H9 (cell line): Measurements from ENCODE around the gene RALGAPA2. TPM values are rescaled to one million over a fixed set of nuclear protein-coding genes. Genes with fewer than 3 reads are reported as not detected.

Experiments
- DNase-seq: peaks from one replicate; pipeline ENCODE4 v3.0.0-alpha.2; 2017
- H2AFZ ChIP-seq: one replicate; pipeline ENCODE4 v1.6.1; 2013; ENCODE audit warnings: mild to moderate bottlenecking, low read length, control low read depth, moderate library complexity
- H2AK5ac ChIP-seq: 2 replicates; pipeline ENCODE4 v1.6.1; 2013; ENCODE audit warnings: low read length, control low read depth, mixed read lengths; ENCODE audit not compliant: insufficient read length
- H2BK120ac ChIP-seq: one replicate; pipeline ENCODE4 v1.6.1; 2013; ENCODE audit warnings: low read depth, mild to moderate bottlenecking, low read length, control low read depth, inconsistent platforms; ENCODE audit not compliant: poor library complexity, severe bottlenecking
- H2BK12ac ChIP-seq: 2 replicates; pipeline ENCODE4 v1.6.1; 2013; ENCODE audit warnings: low read length, control low read depth, mixed read lengths, low read depth; ENCODE audit not compliant: insufficient read length
- H2BK15ac ChIP-seq: 2 replicates; pipeline ENCODE4 v1.6.1; 2013; ENCODE audit warnings: low read depth, low read length, control low read depth
- H2BK20ac ChIP-seq: one replicate; pipeline ENCODE4 v1.6.1; 2013; ENCODE audit warnings: low read depth, mild to moderate bottlenecking, low read length, control low read depth, inconsistent platforms; ENCODE audit not compliant: poor library complexity, severe bottlenecking
- H2BK5ac ChIP-seq: 2 replicates; pipeline ENCODE4 v1.6.1; 2013; ENCODE audit warnings: low read length, control low read depth, mixed read lengths; ENCODE audit not compliant: insufficient read length
- H3K14ac ChIP-seq: 2 replicates; pipeline ENCODE4 v1.6.1; 2013; ENCODE audit warnings: low read length, control low read depth; ENCODE audit not compliant: insufficient read depth
- H3K18ac ChIP-seq: 2 replicates; pipeline ENCODE4 v1.6.1; 2013; ENCODE audit warnings: low read depth, mild to moderate bottlenecking, mixed read lengths, low read length, control low read depth; ENCODE audit not compliant: insufficient read length
- H3K23ac ChIP-seq: 2 replicates; pipeline ENCODE4 v1.6.1; 2013; ENCODE audit warnings: low read length, control low read depth, mixed read lengths, low read depth; ENCODE audit not compliant: insufficient read length
- H3K23me2 ChIP-seq: 2 replicates; pipeline ENCODE4 v1.6.1; 2013; ENCODE audit warnings: low read depth, mild to moderate bottlenecking, mixed read lengths, low read length, control low read depth; ENCODE audit not compliant: insufficient read length, poor library complexity, severe bottlenecking
- H3K27ac ChIP-seq: 2 replicates; pipeline ENCODE4 v1.5.1; 2013; ENCODE audit warnings: low read length, control low read depth, mixed read lengths, low read depth; ENCODE audit not compliant: insufficient read length
- H3K27me3 ChIP-seq: 2 replicates; pipeline ENCODE4 v1.6.1; 2013; ENCODE audit warnings: low read length, control low read depth, inconsistent platforms; ENCODE audit not compliant: insufficient read depth
- H3K4ac ChIP-seq: 2 replicates; pipeline ENCODE4 v1.6.1; 2013; ENCODE audit warnings: low read depth, mild to moderate bottlenecking, control low read depth, inconsistent platforms, low read length, moderate library complexity
- H3K4me1 ChIP-seq: 2 replicates; pipeline ENCODE4 v1.6.1; 2013; ENCODE audit warnings: low read length, control low read depth, inconsistent platforms; ENCODE audit not compliant: insufficient read depth
- H3K4me2 ChIP-seq: 2 replicates; pipeline ENCODE4 v1.6.1; 2013; ENCODE audit warnings: low read length, control low read depth, mixed read lengths; ENCODE audit not compliant: insufficient read length, insufficient read depth
- H3K56ac ChIP-seq: 2 replicates; pipeline ENCODE4 v1.6.1; 2013; ENCODE audit warnings: low read depth, mild to moderate bottlenecking, mixed read lengths, low read length, control low read depth; ENCODE audit not compliant: insufficient read length
- H3K79me1 ChIP-seq: 2 replicates; pipeline ENCODE4 v1.6.1; 2013; ENCODE audit warnings: low read depth, mild to moderate bottlenecking, moderate library complexity, low read length, control low read depth, inconsistent platforms; ENCODE audit not compliant: insufficient read depth, poor library complexity, severe bottlenecking
- H3K79me2 ChIP-seq: 2 replicates; pipeline ENCODE4 v1.6.1; 2013; ENCODE audit warnings: low read length, control low read depth, inconsistent platforms; ENCODE audit not compliant: insufficient read depth
- H3K9ac ChIP-seq: 2 replicates; pipeline ENCODE4 v1.6.1; 2013; ENCODE audit warnings: low read length, control low read depth, mixed read lengths; ENCODE audit not compliant: insufficient read length; ENCODE audit errors: extremely low read depth
- H3K9me3 ChIP-seq: one replicate; pipeline ENCODE4 v1.6.1; 2013; ENCODE audit warnings: low read depth, low read length, inconsistent platforms; ENCODE audit not compliant: control insufficient read depth
- H3T11ph ChIP-seq: one replicate; pipeline ENCODE4 v1.6.1; 2013; ENCODE audit warnings: mild to moderate bottlenecking, low read length, control low read depth, inconsistent platforms
- H4K20me1 ChIP-seq: one replicate; pipeline ENCODE4 v1.6.1; 2013; ENCODE audit not compliant: control insufficient read depth, insufficient read length, insufficient read depth
- H4K5ac ChIP-seq: 2 replicates; pipeline ENCODE4 v1.6.1; 2013; ENCODE audit warnings: low read depth, mild to moderate bottlenecking, mixed read lengths, low read length, control low read depth; ENCODE audit not compliant: insufficient read length
- H4K8ac ChIP-seq: replicated peaks from 2 replicates; pipeline ENCODE4 v1.6.1; 2013; ENCODE audit warnings: low read length, control low read depth, mixed read lengths, low read depth; ENCODE audit not compliant: insufficient read length
- H4K91ac ChIP-seq: 2 replicates; pipeline ENCODE4 v1.6.1; 2013; ENCODE audit warnings: low read depth, mild to moderate bottlenecking, moderate library complexity, mixed read lengths, low read length, control low read depth; ENCODE audit not compliant: insufficient read length
- H3K27ac Mint-ChIP-seq, 3 experiments: 2 replicates in 2 of 3; 3 replicates in 1 of 3; pipeline ENCODE4 v1.8.0; 2020 to 2021; ENCODE audit warnings: mixed read lengths in 3 of 3, mild to moderate bottlenecking in 1 of 3, moderate library complexity in 1 of 3
- H3K27me3 Mint-ChIP-seq: 2 replicates; pipeline ENCODE4 v1.8.0; 2021; ENCODE audit warnings: low read depth, mild to moderate bottlenecking, moderate library complexity, mixed read lengths
- H3K36me3 Mint-ChIP-seq, 3 experiments: 2 replicates in 2 of 3; 3 replicates in 1 of 3; pipeline ENCODE4 v1.8.0; 2020 to 2021; ENCODE audit warnings: low read depth in 3 of 3, mixed read lengths in 3 of 3; ENCODE audit not compliant: insufficient read depth in 1 of 3
- H3K4me1 Mint-ChIP-seq, 2 experiments: 2 replicates each; pipeline ENCODE4 v1.8.0; 2020; ENCODE audit warnings: mixed read lengths in 2 of 2
- H3K4me3 Mint-ChIP-seq, 2 experiments: 2 replicates in 1 of 2; 3 replicates in 1 of 2; pipeline ENCODE4 v1.8.0; 2020 to 2021; ENCODE audit warnings: mild to moderate bottlenecking in 2 of 2, mixed read lengths in 2 of 2, moderate library complexity in 1 of 2
- H3K9me3 Mint-ChIP-seq, 2 experiments: 2 replicates in 1 of 2; 3 replicates in 1 of 2; pipeline ENCODE4 v1.8.0; 2020; ENCODE audit warnings: mild to moderate bottlenecking in 2 of 2, mixed read lengths in 2 of 2, moderate library complexity in 1 of 2
- whole genome bisulfite sequencing: extraction: QIAGEN DNeasy Blood & Tissue Kit; methylation state at CpG from one replicate; pipeline ENCODE4 v1.1.7; 2013; ENCODE audit warnings: missing lambda C conversion rate, low lambda C conversion rate, mixed read lengths; ENCODE audit not compliant: insufficient read length; ENCODE audit errors: extremely low coverage; 5-methylcytosine and 5-hydroxymethylcytosine counted together
- total RNA-seq: library from RNA; stranded (reverse); gene quantifications from 2 replicates; pipeline ENCODE4 v1.2.1, GENCODE V29; 2021
- TF ChIP-seq, protein P1 (sequence below): fragments of 200-600 bp; sonication (generic); conservative IDR thresholded peaks from 3 replicates; pipeline ENCODE4 v1.8.0; 2021; ENCODE audit warnings: antibody characterized with exemption, mild to moderate bottlenecking

Gene RALGAPA2
- total RNA-seq, 1 experiment from 2014 or later: 16.6 TPM

GRCh38 chr20:20417876-20418676 is 294.4 kb downstream of the RALGAPA2 start:
- H3K4me1 ChIP-seq: peaks cover 3% of the 10 kb centered on the region; the same call in 1 of the 2 replicates
- no peaks in the 10 kb centered on the region for H3K27me3 ChIP-seq
- no CpG with 5 or more reads among the region's 8 CpGs for WGBS
- H4K91ac ChIP-seq: no peak overlapping the region
- no peaks in the 10 kb centered on the region for H3K79me2 ChIP-seq
- no peak overlapping the region for H3K4me2 ChIP-seq
- no peak overlapping the region for H2AK5ac ChIP-seq
- H3T11ph ChIP-seq: no peak overlapping the region
- no peaks in the 10 kb centered on the region for H4K20me1 ChIP-seq
- no peaks in the 10 kb centered on the region for H3K23me2 ChIP-seq
- no peak overlapping the region for H2BK12ac ChIP-seq
- H3K27me3 Mint-ChIP-seq: no peaks in the 10 kb centered on the region
- TF ChIP-seq, protein P1, sequence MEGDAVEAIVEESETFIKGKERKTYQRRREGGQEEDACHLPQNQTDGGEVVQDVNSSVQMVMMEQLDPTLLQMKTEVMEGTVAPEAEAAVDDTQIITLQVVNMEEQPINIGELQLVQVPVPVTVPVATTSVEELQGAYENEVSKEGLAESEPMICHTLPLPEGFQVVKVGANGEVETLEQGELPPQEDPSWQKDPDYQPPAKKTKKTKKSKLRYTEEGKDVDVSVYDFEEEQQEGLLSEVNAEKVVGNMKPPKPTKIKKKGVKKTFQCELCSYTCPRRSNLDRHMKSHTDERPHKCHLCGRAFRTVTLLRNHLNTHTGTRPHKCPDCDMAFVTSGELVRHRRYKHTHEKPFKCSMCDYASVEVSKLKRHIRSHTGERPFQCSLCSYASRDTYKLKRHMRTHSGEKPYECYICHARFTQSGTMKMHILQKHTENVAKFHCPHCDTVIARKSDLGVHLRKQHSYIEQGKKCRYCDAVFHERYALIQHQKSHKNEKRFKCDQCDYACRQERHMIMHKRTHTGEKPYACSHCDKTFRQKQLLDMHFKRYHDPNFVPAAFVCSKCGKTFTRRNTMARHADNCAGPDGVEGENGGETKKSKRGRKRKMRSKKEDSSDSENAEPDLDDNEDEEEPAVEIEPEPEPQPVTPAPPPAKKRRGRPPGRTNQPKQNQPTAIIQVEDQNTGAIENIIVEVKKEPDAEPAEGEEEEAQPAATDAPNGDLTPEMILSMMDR: no peak
- no peak overlapping the region for H2BK5ac ChIP-seq
- no peak overlapping the region for H3K18ac ChIP-seq
- H3K79me1 ChIP-seq: no peaks in the 10 kb centered on the region
- no peak overlapping the region; a peak in 1 of 7 replicates for H3K27ac Mint-ChIP-seq
- peaks cover 0 to 3% (median 0%) of the 10 kb centered on the region in 3 experiments; a peak in 1 of 7 replicates for H3K36me3 Mint-ChIP-seq
- no peak overlapping the region for H4K5ac ChIP-seq
- H3K4me1 Mint-ChIP-seq: peaks cover 17 to 22% of the 10 kb centered on the region in 2 experiments
- H2BK15ac ChIP-seq: no peak overlapping the region
- H3K9ac ChIP-seq: no peak overlapping the region
- H3K9me3 ChIP-seq: no peaks in the 10 kb centered on the region
- no peak overlapping the region for H3K56ac ChIP-seq
- no peak overlapping the region for H3K23ac ChIP-seq
- H2AFZ ChIP-seq: no peak overlapping the region
- no peaks in the 10 kb centered on the region for H3K9me3 Mint-ChIP-seq
- H4K8ac ChIP-seq: no peak overlapping the region
- DNase-seq: no peak
- no peak overlapping the region for H3K27ac ChIP-seq
- H3K4ac ChIP-seq: no peak overlapping the region
- no peak overlapping the region for H2BK20ac ChIP-seq
- H3K4me3 Mint-ChIP-seq: no peak overlapping the region
- no peak overlapping the region for H3K14ac ChIP-seq
- H2BK120ac ChIP-seq: no peak overlapping the region
